HG03175 (cell line): ENCODE data around the gene POMGNT1.
"Not testable (repeated sequence)": the region's sequence is repeated elsewhere in the genome, so short reads cannot be mapped to it uniquely, and the experiment has no call there.

Experiments
- ATAC-seq: cut with Tn5 transposase; IDR thresholded peaks from one replicate; pipeline ENCODE4 v1.9.1; 2021; ENCODE audit warnings: mild to moderate bottlenecking, moderate library complexity; ENCODE audit not compliant: unreplicated experiment

POMGNT1 gene

DNA sequence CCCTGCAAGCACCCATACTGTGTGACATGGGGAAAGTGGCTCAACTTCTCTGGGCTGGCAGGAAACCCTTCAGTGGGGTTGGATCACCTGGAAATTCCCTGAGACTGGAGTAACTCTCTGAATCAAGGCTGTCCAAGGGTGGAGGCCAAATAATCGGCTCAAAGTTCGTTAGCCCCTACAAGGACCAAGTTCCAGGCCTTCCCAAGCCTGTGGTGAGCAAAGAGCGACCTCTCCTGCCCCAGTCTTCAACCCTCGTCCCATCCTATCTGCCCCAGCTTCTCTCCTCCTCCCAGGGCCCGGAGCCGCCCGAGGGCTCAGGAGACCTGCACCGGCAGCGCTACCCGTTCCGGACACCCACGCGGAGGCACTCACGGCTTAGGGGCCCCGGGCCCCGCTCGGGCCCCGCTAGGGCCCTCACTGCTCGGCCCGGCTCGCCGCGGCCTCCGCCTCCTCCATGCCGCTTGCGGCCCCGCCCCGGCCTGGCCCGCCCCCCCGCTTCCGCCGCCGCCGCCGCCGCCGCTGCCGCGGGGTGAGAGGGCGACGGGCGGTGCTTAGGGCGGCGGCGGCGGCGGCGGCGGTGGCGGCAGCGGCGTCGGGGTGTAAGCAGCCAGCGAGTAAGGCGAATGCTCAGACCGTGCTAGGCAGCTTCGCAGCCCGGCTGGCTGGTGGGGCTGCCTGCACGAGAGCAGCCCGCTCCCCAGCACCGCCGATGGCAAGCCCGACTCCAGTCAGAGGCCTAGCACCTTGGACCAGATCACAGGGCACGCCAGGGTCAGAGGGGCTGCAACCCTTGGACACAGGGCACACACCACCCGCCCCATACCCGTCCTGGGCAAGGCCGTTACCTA is at the start of gene POMGNT1:
TSS of gene POMGNT1 (minus strand) at position 471 of the 848 bp plus-strand sequence. CDS start 613 bp downstream, outside the sequence.
- ATAC-seq: peak; percentile 93

DNA sequence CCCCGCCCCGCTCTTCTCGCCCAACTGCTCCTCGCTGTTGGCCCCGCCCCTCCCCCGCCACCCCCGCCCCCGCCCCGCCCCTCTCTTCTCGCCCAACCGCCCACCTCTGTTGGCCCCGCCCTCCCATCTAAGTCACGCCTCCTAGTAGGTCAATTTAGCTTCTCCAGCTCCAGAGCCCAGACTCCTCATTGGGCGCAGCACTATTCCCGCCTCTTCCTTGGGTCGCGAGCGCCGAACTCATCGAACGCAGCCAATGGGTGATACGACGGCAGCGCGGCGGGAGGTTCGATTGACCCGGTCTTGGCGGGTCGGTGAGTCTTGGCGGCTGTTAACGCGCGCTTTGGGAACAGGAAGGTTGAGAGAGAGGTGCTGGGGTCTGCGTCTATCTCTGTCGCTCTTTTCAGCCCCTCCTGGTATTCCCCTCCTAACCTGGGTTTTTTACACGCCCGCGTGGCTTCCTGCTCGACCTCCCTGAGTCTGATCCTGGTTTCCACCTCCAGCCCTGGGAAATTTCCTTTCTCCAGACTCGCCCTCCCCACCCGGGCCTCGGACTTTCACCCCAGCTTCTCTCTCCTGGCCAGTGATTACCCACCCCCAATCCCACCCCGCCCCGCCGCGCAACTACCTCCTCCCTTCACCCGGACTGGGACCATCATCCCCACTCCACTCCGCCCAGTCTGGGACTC is 49.3 kb upstream of the POMGNT1 start, which contains the start of gene RAD54L:
TSS of gene RAD54L (plus strand) at position 328 of the 686 bp plus-strand sequence. CDS start 643 bp downstream, outside the sequence.
- ATAC-seq: peak; percentile 95

DNA sequence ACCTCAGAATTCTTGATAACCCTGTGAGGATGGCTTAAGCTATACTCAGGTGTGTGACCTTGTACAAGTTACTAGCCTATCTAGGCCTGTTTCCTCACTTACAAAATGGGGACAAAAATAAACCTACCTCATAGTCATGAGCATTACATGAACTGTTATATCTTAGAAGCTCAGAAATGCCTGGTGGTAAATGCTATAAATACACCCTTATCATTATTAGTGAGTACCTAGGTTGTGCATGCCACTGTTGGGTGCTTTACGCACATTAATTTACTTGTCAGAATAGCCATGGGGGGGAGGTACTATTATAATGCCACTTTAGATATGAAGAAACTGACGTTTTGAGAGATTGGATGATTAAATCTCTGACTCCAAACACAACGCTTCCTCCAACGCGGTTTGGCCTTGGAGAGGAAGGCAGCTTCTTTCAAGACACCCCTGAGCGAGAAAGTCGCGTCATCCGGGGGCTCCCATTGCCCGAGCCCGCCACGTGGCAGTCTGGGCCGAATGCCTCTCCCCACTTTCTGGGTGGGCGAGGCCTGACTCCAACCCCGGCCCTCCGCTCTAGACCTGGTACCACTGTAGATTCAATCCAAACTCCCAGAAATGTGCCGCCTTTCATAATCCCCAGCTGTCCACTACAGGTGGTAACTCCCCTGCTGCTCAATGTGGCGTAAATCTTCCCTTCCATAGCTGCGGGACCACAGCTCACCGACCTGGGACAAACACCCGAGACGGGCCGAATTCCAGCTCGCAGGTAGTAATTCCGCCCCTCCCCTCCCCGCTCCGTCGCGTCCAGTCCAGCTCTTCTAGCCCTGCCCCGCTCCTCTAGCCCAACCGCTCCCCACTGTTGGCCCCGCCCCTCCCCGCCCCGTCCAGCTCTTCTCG is 48.6 kb upstream of the POMGNT1 start:
- ATAC-seq: peak; percentile 45

DNA sequence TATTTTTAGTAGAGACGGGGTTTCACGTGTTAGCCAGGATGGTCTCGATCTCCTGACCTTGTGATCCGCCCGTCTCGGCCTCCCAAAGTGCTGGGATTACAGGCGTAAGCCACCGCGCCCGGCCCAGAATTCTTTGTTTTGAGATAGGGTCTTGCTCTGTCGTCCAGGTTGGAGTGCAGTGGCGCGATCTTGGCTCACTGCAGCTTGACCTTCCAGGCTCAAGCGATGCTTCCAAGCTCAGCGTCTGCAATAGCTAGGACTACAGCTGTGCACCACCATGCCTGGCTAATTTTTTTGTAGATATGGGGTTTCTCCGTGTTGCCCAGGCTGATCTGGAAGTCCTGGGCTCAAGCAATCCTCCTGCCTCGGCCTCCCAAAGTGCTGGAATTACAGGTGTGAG is 47.9 kb upstream of the POMGNT1 start:
- ATAC-seq: not testable (repeated sequence)

DNA sequence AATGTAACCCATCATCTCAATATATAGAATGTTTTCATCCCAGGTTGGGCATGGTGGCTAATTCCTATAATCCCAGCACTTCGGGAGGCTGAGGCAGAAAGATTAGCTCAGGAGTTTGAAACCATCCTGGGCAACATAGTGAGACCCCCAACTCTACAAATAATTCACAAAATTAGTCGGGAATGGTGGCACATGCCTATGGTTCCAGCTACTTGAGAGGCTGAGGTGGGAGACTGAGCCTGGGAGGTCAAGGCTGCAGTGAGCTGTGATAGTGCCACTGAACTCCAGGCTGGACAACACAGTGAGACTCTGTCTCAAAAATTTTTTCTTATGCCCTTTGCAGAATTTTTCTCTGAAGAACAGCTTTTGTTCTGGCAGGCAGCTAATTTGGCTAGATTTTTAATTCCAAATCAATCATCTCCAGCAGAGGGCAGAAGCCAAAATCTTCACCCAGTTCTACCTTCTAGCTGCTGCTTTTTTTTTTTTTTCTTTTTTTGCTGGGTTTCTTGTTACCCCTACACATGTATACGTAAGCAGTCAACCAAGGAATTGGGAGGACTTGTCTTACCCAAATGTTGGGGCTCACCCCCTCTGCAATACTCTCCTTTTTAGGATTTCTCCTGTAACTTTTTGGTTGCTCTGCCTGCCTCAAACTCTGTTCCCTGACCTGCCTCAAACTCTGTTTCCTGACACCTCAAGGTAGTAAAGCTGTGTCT is 46.6 kb upstream of the POMGNT1 start:
- ATAC-seq: no peak

DNA sequence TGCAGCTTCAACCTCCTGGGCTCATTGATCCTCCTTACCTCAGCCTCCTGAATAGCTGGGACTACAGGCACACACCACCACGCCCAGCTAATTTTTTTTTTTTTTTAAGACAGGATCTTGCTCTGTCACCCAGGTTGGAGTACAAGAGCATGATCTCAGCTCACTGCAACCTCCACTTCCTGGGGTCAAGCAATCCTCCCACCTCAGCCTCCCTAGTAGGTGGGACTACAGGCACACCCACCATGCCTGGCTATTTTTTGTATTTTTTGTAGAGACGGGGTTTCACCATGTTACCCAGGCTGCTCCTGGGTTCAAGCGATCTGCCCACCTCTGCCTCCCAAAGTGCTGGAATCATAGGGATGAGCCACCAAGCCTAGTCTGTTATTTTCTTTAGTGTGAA is 45.6 kb upstream of the POMGNT1 start:
- ATAC-seq: not testable (repeated sequence)

DNA sequence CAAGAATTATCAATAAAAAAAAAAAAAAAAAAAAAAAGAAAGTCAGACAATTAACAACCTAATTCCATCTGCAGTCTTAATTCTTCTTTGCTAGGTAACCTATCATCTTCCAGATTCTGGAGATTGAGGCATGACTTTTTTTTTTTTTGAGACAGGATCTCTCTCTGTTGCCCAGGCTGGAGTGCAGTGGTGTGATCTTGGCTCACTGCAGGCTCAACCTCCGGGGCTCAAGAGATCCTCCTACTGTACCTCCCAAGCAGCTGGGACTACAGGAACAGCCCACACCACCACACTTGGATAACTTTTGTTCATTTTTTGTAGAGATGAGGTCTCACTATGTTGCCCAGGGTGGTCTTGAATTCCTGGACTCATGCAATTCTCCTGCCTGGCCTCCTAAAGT is 44.7 kb upstream of the POMGNT1 start:
- no peak for ATAC-seq

DNA sequence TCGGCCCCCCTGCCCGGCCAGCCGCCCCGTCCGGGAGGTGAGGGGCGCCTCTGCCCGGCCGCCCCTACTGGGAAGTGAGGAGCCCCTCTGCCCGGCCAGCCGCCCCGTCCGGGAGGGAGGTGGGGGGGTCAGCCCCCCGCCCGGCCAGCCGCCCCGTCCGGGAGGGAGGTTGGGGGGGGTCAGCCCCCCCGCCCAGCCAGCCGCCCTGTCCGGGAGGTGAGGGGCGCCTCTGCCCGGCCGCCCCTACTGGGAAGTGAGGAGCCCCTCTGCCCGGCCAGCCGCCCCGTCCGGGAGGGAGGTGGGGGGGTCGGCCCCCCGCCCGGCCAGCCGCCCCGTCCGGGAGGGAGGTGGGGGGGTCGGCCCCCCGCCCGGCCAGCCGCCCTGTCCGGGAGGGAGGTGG is 43.5 kb upstream of the POMGNT1 start:
- not testable (repeated sequence) for ATAC-seq

DNA sequence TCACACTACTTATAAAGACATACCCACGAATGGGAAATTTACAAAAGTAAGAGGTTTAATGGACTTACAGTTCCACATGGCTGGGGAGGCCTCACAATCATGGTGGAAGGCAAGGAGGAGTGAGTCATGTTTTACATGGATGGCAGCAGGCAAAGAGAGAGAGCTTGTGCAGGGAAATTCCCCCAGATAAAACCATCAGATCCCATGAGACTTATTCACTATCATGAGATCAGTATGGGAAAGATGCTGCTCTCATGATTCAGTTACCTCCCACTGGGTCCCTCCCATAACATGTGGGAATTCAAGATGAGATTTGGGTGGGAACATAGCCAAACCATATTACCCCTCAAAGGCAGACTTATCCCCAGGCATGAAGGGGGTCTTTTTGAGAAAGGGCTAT is 40.6 kb upstream of the POMGNT1 start:
- ATAC-seq: not testable (repeated sequence)

DNA sequence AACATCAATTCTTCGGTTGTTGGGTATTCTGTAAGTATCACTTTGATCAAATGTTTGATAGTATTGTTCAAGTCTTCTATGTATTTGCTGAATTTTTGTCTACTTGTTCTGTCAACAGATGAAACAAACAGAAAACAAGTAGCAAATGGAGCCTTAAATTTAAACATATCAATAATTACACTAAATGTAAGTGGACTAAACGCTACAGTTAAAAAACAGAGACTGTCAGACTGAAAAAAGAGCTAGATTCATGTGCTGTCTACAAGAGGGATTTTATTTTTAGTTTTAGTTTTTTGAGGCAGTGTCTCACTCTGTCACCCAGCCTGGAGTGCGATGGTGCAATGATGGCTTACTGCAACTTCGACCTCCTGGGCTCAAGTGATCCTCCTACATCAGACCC is 38.6 kb upstream of the POMGNT1 start:
- ATAC-seq: no peak

DNA sequence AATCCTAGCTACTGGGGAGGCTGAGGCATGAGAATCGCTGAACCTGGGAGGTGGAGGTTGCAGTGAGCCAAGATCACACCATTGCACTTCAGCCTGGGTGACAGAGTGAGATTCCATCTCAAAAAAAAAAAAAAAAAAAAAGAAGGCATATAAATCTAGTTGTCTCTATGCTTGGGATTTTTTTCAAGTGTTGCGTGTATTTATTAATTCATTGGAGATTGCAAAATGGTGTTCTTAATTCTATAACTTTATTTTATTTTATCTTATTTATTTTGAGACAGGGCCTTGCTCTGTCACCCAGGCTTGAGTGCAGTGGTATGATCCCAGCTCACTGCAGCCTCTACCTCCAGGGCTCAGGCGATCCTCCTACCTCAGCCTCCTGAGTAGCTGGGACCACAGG is 33.0 kb upstream of the POMGNT1 start:
- not testable (repeated sequence) for ATAC-seq

DNA sequence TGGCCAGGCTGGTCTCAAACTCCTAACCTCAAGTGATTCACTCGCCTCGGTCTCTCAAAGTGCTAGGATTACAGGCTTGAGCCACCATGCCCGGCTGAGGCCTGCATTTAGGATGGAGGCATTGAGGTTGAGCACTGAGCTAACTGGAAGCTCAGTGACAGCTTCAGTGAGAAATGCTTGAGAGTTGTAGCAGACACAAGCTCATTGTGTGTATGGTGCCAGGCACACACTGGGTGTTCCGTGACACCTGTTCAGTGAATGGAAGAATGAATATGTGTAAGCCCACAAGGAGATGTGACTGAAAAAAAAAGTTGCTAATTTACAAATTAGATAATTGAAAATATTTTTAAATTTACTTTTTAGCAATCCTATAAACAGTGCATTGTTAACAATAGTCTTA is 26.7 kb upstream of the POMGNT1 start:
- ATAC-seq: no peak

DNA sequence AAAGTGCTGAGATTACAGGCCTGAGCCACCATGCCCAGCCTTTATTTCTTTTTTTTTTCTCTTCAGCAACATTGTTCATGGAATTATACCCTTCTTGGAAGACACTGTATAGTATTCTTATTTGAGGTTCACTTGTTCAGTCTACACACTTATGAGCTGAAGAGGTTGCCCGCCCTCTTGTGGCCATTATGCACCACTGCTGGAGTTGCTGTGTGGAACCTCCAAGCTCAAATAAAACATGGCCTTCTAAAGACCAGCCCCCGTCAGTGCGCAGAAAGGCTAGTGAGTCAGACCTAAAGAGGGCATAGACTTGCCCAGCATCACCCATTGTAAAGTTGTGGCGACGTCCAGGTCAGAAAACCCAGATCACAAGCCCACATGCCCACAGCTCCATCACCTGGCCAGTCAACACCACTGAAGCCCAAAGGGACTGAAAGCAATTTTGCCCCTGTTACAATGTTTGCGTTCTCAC is 25.3 kb upstream of the POMGNT1 start:
- peak; percentile 71 for ATAC-seq

DNA sequence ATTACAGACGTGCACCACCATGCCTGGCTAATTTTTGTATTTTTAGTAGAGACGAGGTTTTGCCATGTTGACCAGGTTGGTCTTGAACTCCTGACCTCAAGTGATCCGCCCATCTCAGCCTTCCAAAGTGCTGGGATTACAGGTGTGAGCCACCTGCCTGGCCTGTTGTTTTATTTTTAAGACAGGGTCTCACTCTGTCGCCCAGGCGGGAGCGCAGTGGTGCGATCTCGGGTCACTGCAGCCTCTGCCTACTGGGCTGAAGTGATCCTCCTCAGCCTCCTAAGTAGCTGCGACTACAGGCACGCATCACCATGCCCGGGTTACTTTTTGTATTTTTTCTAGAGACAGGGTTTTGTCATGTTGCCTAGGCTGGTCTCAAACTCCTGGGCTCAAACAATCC is 24.8 kb upstream of the POMGNT1 start:
- ATAC-seq: not testable (repeated sequence)

DNA sequence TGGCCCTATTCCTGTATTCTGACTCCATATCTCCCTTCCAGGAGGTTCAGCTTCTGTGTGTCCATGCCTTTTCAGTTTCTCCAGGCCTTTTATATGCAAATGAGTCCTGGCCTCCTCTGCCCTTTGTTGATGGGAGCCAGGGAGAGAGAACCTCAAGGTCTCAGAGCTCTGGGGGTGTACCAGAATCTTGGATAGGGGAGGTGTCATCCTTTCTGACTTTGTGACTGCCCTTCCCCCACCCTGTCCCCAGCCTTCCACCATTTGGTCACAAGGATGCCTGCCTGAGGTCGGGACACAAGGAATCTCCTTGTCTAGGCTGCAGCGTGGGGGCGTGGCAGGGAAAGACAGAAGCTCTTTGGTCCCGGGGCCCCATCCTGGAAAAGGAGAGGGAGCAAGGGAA is 23.5 kb upstream of the POMGNT1 start:
- no peak for ATAC-seq

DNA sequence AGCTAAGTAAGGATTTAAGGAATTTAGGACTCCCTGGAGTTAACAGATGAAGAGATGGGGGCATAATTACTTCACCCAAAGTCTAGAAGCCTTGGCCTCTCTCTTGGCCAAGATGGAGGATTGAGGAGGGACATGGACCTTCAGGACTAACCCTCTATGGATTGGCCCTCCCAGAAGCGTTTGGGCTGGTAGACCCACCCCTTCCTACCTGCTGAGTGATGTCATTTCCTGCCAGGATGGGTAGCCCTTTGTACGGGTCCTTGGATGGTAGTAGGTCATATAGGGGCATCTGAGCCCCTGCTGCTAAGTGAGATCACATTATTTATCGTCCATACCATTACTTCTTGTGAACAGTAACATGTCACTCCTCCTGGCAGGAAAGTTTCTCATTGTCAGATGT is 22.6 kb upstream of the POMGNT1 start:
- ATAC-seq: no peak

DNA sequence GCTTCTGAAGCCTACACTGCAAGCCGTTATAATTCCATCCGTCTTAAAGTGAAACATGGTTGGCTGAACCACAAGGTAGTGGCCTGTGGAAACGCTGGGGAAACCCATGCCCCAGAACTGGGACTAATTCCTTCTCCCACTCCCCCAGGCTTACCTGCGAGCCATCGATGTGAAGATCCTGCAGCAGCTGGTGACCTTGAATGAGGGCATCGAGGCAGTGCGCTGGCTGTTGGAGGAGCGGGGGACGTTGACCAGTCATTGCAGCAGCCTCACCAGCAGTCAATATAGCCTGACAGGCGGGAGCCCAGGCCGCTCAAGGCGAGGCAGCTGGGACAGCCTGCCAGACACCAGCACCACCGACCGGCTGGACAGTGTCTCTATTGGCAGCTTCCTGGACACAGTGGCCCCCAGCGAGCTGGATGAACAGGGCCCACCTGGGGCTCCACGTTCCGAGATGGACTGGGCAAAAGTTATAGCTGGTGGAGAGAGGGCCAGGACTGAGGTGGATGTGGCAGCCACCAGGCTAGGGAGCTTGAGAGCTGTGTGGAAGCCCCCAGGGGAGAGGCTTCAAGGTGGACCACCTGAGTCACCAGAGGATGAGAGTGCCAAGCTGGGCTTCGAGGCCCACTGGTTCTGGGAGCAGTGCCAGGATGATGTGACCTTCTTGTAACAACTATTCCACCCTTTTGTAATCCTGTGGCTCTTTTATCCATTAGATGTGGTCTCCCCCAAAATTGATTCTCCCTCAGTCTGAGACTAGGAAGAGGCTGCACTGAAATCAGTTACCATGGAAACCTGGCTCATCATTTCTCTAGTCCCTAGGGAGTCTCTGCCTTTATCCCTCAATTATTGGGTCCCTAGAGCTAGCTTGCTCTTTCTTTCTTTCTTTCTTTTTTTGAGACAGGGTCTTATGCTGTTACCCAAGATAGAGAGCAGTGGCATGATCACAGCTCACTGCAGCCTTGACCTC is 21.6 kb upstream of the POMGNT1 start:
- ATAC-seq: no peak

DNA sequence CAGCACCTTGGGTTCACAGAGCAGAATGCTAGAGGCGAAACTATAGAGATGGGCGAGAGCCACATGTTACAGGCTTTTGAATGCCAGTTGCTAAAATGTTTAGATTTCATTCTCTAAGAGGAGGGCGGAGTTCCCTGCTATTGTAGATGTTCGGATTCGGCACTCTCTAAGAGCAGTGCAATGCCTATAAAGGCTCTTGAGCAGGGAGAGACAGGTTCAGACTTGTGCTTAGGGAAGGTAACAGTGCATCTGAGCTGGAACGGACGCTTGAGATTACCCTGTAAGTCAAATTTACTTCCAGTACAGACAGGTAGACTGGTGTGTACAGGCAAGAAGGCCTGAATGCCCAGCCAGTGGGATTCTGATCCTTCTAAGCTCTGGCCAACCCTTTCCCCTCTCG is 20.2 kb upstream of the POMGNT1 start:
- ATAC-seq: no peak

DNA sequence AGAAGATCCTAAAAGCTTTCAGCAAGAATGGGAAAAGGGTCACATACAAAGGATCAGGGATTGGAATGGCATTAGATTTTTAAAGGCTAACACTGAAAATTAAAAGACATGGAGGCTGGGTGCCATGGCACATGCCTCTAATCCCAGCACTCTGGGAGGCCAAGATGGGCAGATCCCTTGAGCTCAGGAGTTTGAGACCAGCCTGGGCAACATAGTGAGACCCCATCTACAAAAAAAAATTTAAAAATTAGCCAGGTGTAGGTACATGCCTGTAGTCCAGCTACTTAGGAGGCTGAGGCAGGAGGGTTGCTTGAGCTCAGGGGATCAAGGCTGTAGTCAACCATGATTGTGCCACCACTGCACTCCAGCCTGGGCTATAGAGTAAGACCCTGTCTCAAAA is 17.3 kb upstream of the POMGNT1 start:
- no peak for ATAC-seq
